HCT116 (cell line): ENCODE measurements around the gene H6PD. TPM values are rescaled to one million over a fixed set of nuclear protein-coding genes. Genes with fewer than 3 reads are reported as not detected.

ENCODE experiments used
- ATAC-seq: fragments of 200-7000 bp; cut with Tn5 transposase; 2 replicates; pipeline ENCODE4 v1.9.1; 2020; ENCODE audit warnings: mild to moderate bottlenecking, moderate library complexity
- BruUV-seq: library from RNA; stranded (reverse); fragments of 400-500 nt; replicated peaks from 2 replicates; lab custom pipeline; 2021; lab: Mats Ljungman, UMichigan
- CTCF ChIA-PET: fragments of 300-600 bp; sonication (Branson Sonifier 250); formaldehyde crosslinking; loops from one replicate; lab custom pipeline; 2021; ENCODE audit warnings: antibody characterized with exemption; lab: Charles Lee
- POLR2A ChIA-PET: fragments of 300-600, 350-600 bp; sonication (Branson Sonifier 250); formaldehyde crosslinking; loops from one replicate; lab custom pipeline; 2021; ENCODE audit warnings: antibody characterized with exemption; lab: Charles Lee
- RAD21 ChIA-PET, 2 experiments: fragments of 300-600 bp; sonication (Branson Sonifier 250); formaldehyde crosslinking; loops; one replicate each; lab custom pipeline; 2023; ENCODE audit warnings: low total read pairs in 2 of 2; ENCODE audit not compliant: uncharacterized antibody in 2 of 2, unreplicated experiment in 2 of 2, low non-redundant PET in 1 of 2; lab: Charles Lee
- DNase-seq: peaks from one replicate; pipeline ENCODE4 v3.0.0-alpha.2; 2010; ENCODE audit warnings: low read depth, low spot score
- H2AFZ ChIP-seq: fragments of 200-600 bp; shearing (Covaris generic), sonication (generic); 2 replicates; pipeline ENCODE4 v1.6.1; 2017; ENCODE audit warnings: low read depth, mixed run types, mixed read lengths, antibody characterized with exemption, low read length; ENCODE audit not compliant: poor library complexity, severe bottlenecking
- H3K27ac ChIP-seq: 2 replicates; pipeline ENCODE4 v1.5.1; 2012; ENCODE audit warnings: low read depth, low read length
- H3K27me3 ChIP-seq: fragments of 200-600 bp; sonication (generic); 2 replicates; pipeline ENCODE4 v1.6.1; 2016; ENCODE audit warnings: mixed run types, low read length, mixed read lengths; ENCODE audit not compliant: insufficient read depth
- H3K36me3 ChIP-seq, 2 experiments: fragments of 200-500 bp in 1 of 2; fragments of 200-600 bp in 1 of 2; sonication (Bioruptor generic) in 1 of 2; sonication (generic) in 1 of 2; 2 replicates each; pipeline versions ENCODE4 v1.5.1 to v1.6.1; 2014 to 2016; ENCODE audit warnings: low read length in 2 of 2, inconsistent platforms in 1 of 2, mixed read lengths in 1 of 2, mixed run types in 1 of 2; ENCODE audit not compliant: insufficient read depth in 2 of 2, control insufficient read depth in 1 of 2
- H3K4me1 ChIP-seq, 2 experiments: fragments of 200-600 bp in 1 of 2; sonication (generic) in 1 of 2; 2 replicates each; pipeline versions ENCODE4 v1.5.1 to v1.6.1; 2012 to 2017; ENCODE audit warnings: low read length in 2 of 2, inconsistent platforms in 1 of 2, mild to moderate bottlenecking in 1 of 2, mixed read lengths in 1 of 2, mixed run types in 1 of 2, moderate library complexity in 1 of 2; ENCODE audit not compliant: insufficient read depth in 2 of 2, control insufficient read depth in 1 of 2
- H3K4me2 ChIP-seq: fragments of 200-600 bp; sonication (generic); 2 replicates; pipeline ENCODE4 v1.6.1; 2017; ENCODE audit warnings: mixed run types, low read length, mixed read lengths
- H3K4me3 ChIP-seq, 2 experiments: fragments of 200-600 bp in 1 of 2; sonication (generic) in 1 of 2; replicated peaks in 1 of 2; 2 replicates each; pipeline ENCODE4 v1.5.1; 2011 to 2016; ENCODE audit warnings: low read length in 2 of 2, control low read depth in 1 of 2, low read depth in 1 of 2, mild to moderate bottlenecking in 1 of 2, mixed read lengths in 1 of 2, mixed run types in 1 of 2
- H3K79me2 ChIP-seq: fragments of 200-600 bp; sonication (generic); 2 replicates; pipeline ENCODE4 v1.6.1; 2017; ENCODE audit warnings: mild to moderate bottlenecking, mixed run types, low read length, moderate library complexity, mixed read lengths; ENCODE audit not compliant: insufficient read depth
- H3K9ac ChIP-seq: fragments of 200-600 bp; sonication (generic); 2 replicates; pipeline ENCODE4 v1.6.1; 2016; ENCODE audit warnings: low read length, mixed read lengths
- H3K9me2 ChIP-seq: fragments of 200-600 bp; sonication (generic), shearing (Covaris generic); 2 replicates; pipeline ENCODE4 v1.6.1; 2017; ENCODE audit warnings: mixed run types, mild to moderate bottlenecking, moderate library complexity; ENCODE audit not compliant: insufficient read depth
- H3K9me3 ChIP-seq, 2 experiments: fragments of 200-500 bp in 1 of 2; fragments of 200-600 bp in 1 of 2; sonication (Bioruptor generic) in 1 of 2; sonication (generic) in 1 of 2; 2 replicates each; pipeline ENCODE4 v1.6.1; 2014 to 2017; ENCODE audit warnings: low read length in 2 of 2, mixed read lengths in 2 of 2, inconsistent platforms in 1 of 2, low read depth in 1 of 2, mild to moderate bottlenecking in 1 of 2, mixed run types in 1 of 2, moderate library complexity in 1 of 2; ENCODE audit not compliant: control insufficient read depth in 1 of 2, insufficient read depth in 1 of 2
- H4K20me1 ChIP-seq: fragments of 200-600 bp; sonication (generic), shearing (Covaris generic); 2 replicates; pipeline ENCODE4 v1.6.1; 2017; ENCODE audit warnings: mixed run types, mild to moderate bottlenecking, moderate library complexity; ENCODE audit not compliant: insufficient read depth
- EZH2phosphoT487 ChIP-seq: fragments of 200-600 bp; IDR thresholded peaks from 2 replicates; pipeline ENCODE4 v1.6.1; 2018; ENCODE audit warnings: antibody characterized with exemption, borderline replicate concordance
- JUND ChIP-seq: IDR thresholded peaks from 2 replicates; pipeline ENCODE4 v1.6.1; 2012
- POLR2A ChIP-seq: IDR thresholded peaks from 2 replicates; pipeline ENCODE4 v1.7.0; 2011; ENCODE audit warnings: borderline replicate concordance; ENCODE audit not compliant: insufficient read depth, insufficient read length; ENCODE audit errors: extremely low read depth
- POLR2AphosphoS5 ChIP-seq: IDR thresholded peaks from 2 replicates; pipeline ENCODE4 v1.6.1; 2011; ENCODE audit warnings: mild to moderate bottlenecking, low read depth, low read length, moderate library complexity
- SP1 ChIP-seq: IDR thresholded peaks from 2 replicates; pipeline ENCODE4 v1.6.1; 2012; ENCODE audit warnings: low read depth
- SRF ChIP-seq: IDR thresholded peaks from 2 replicates; pipeline ENCODE4 v1.6.1; 2012; ENCODE audit warnings: low read depth
- ZFX ChIP-seq: fragments of 450-650 bp; IDR thresholded peaks from 2 replicates; pipeline ENCODE4 v1.6.1; 2017
- intact Hi-C: fragments of 100-400 bp; cut with micrococcal nuclease; formaldehyde crosslinking; loops from 2 replicates; pipeline ENCODE4 v1.10.0; 2022
- total RNA-seq: library from RNA; stranded (reverse); gene quantifications from one replicate; pipeline ENCODE4 v1.2.1, GENCODE V29; 2021; ENCODE audit not compliant: unreplicated experiment
- TF ChIP-seq, protein P1 (sequence below): IDR thresholded peaks from 2 replicates; pipeline ENCODE4 v1.6.1; 2011; ENCODE audit warnings: mild to moderate bottlenecking, low read length, moderate library complexity; ENCODE audit not compliant: insufficient replicate concordance; ENCODE audit errors: extremely low read depth
- TF ChIP-seq, protein P2 (sequence below): IDR thresholded peaks from 2 replicates; pipeline ENCODE4 v1.6.1; 2012; ENCODE audit warnings: low read depth
- TF ChIP-seq, protein P3 (sequence below): IDR thresholded peaks from 2 replicates; pipeline ENCODE4 v1.6.1; 2012

The H6PD gene
- total RNA-seq, 1 experiment from 2014 or later, result 16.2 TPM

DNA sequence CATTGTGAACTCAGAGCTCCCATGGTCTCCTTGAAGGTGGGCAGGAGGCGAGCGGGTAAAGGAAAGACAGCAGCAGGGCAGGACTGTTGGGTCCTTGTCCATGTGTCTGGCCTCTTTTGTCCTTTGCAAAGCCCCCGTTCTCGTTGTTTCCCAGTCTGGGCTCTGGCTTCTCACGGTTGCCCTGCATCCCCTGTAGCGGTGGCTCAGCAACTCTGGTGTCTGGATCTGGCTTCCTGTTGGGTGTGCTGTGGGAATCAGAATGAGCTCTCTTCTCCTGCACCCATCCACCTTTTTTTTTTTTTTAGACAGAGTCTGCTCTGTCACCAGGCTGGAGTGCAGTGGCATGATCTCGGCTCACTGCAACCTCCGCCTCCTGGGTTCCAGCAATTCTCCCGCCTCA lies 11.1 kb downstream of the H6PD start (continued):
- TF ChIP-seq, protein P1, sequence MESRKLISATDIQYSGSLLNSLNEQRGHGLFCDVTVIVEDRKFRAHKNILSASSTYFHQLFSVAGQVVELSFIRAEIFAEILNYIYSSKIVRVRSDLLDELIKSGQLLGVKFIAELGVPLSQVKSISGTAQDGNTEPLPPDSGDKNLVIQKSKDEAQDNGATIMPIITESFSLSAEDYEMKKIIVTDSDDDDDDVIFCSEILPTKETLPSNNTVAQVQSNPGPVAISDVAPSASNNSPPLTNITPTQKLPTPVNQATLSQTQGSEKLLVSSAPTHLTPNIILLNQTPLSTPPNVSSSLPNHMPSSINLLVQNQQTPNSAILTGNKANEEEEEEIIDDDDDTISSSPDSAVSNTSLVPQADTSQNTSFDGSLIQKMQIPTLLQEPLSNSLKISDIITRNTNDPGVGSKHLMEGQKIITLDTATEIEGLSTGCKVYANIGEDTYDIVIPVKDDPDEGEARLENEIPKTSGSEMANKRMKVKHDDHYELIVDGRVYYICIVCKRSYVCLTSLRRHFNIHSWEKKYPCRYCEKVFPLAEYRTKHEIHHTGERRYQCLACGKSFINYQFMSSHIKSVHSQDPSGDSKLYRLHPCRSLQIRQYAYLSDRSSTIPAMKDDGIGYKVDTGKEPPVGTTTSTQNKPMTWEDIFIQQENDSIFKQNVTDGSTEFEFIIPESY, result no peak
- TF ChIP-seq, protein P2, sequence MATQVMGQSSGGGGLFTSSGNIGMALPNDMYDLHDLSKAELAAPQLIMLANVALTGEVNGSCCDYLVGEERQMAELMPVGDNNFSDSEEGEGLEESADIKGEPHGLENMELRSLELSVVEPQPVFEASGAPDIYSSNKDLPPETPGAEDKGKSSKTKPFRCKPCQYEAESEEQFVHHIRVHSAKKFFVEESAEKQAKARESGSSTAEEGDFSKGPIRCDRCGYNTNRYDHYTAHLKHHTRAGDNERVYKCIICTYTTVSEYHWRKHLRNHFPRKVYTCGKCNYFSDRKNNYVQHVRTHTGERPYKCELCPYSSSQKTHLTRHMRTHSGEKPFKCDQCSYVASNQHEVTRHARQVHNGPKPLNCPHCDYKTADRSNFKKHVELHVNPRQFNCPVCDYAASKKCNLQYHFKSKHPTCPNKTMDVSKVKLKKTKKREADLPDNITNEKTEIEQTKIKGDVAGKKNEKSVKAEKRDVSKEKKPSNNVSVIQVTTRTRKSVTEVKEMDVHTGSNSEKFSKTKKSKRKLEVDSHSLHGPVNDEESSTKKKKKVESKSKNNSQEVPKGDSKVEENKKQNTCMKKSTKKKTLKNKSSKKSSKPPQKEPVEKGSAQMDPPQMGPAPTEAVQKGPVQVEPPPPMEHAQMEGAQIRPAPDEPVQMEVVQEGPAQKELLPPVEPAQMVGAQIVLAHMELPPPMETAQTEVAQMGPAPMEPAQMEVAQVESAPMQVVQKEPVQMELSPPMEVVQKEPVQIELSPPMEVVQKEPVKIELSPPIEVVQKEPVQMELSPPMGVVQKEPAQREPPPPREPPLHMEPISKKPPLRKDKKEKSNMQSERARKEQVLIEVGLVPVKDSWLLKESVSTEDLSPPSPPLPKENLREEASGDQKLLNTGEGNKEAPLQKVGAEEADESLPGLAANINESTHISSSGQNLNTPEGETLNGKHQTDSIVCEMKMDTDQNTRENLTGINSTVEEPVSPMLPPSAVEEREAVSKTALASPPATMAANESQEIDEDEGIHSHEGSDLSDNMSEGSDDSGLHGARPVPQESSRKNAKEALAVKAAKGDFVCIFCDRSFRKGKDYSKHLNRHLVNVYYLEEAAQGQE, result no peak

DNA sequence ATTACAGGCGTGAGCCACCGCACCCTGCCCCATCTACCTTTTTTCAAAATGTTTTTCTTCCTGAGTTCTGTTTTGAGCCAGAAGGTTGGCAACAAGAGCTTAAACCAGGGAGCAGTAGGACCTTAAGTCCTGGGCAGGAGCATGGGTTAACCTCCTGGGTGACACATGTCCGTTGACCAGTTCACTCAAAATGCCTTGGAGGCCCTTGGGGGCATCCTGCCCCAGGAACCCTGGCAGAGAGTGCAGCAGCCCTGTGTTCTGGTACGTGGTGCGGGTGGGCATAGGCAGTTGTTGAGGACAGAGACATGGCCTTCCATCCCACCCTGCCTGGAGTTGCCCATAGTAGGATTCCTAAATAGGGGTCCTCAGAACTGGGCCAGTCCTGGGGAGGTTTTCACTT lies 11.6 kb downstream of the H6PD start:
- H3K36me3 ChIP-seq, result no peaks in the 10 kb centered on the region
- BruUV-seq, result no TSS peak
- ATAC-seq, result no peak
- intact Hi-C loops, result no loop called here
- H3K9me3 ChIP-seq, result no peaks in the 10 kb centered on the region
- DNase-seq, result no peak
- ChIA-PET RAD21 (no interaction called here), POLR2A (no interaction called here), CTCF (no interaction called here)
- H3K27ac ChIP-seq, result no peak overlapping the region
- no peaks in the 10 kb centered on the region for H3K9me2 ChIP-seq
- no peak overlapping the region for H2AFZ ChIP-seq
- no peaks in the 10 kb centered on the region for H3K79me2 ChIP-seq
- H3K4me3 ChIP-seq, result no peak overlapping the region
- no peaks in the 10 kb centered on the region for H3K4me1 ChIP-seq
- no peak overlapping the region for H3K9ac ChIP-seq
- no peak overlapping the region for H3K4me2 ChIP-seq
- no peak for TF ChIP-seq SRF
- TF ChIP-seq EZH2phosphoT487, result no peak
- TF ChIP-seq ZFX, result no peak
- TF ChIP-seq POLR2A, result no peak
- TF ChIP-seq SP1, result no peak
- no peak for TF ChIP-seq POLR2AphosphoS5
- TF ChIP-seq, protein P3, sequence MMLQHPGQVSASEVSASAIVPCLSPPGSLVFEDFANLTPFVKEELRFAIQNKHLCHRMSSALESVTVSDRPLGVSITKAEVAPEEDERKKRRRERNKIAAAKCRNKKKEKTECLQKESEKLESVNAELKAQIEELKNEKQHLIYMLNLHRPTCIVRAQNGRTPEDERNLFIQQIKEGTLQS, result no peak
- TF ChIP-seq JUND, result no peak
- no peaks in the 10 kb centered on the region for H4K20me1 ChIP-seq
- no peaks in the 10 kb centered on the region for H3K27me3 ChIP-seq
